K562 (cell line): Measurements from ENCODE around the gene MLX. TPM values are rescaled to one million over a fixed set of nuclear protein-coding genes. Genes with fewer than 3 reads are reported as not detected.
A peak's percentile ranks its signal among the peaks of the same experiment; 100 is the strongest.

Source experiments
- C11orf30 ChIP-seq: fragments of 450-650 bp; IDR thresholded peaks from 2 replicates; pipeline ENCODE4 v1.6.1; 2016; ENCODE audit warnings: low read depth, mild to moderate bottlenecking
- DDX20 ChIP-seq: fragments of 450-650 bp; IDR thresholded peaks from 2 replicates; pipeline ENCODE4 v1.6.1; 2016; ENCODE audit warnings: missing genetic modification characterization, low read depth, mild to moderate bottlenecking, missing compliant biosample characterization, moderate library complexity
- GATA2 ChIP-seq: sonication (generic); formaldehyde crosslinking; IDR thresholded peaks from 2 replicates; pipeline ENCODE4 v1.4.0; 2020; ENCODE audit warnings: mild to moderate bottlenecking, missing genetic modification reagents
- HOXB6 ChIP-seq: fragments of 250-450 bp; sonication (Bioruptor Pico); IDR thresholded peaks from 2 replicates; pipeline ENCODE4 v1.5.1; 2022; ENCODE audit warnings: mild to moderate bottlenecking, borderline replicate concordance
- L3MBTL2 ChIP-seq: fragments of 450-650 bp; IDR thresholded peaks from 2 replicates; pipeline ENCODE4 v1.6.1; 2016; ENCODE audit warnings: mild to moderate bottlenecking, moderate library complexity
- MAFF ChIP-seq: IDR thresholded peaks from 2 replicates; pipeline ENCODE4 v1.6.1; 2012; ENCODE audit warnings: low read length, improper control_type of control experiment
- MIER1 ChIP-seq: fragments of 450-650 bp; IDR thresholded peaks from 2 replicates; pipeline ENCODE4 v1.6.1; 2016; ENCODE audit warnings: antibody characterized with exemption, mild to moderate bottlenecking, low read depth
- NRF1 ChIP-seq, 2 experiments: fragments of 450-650 bp; IDR thresholded peaks in 1 of 2; conservative IDR thresholded peaks in 1 of 2; 2 replicates each; pipeline ENCODE4 v1.6.1; 2014; ENCODE audit warnings: mild to moderate bottlenecking in 2 of 2
- PHF20 ChIP-seq: fragments of 450-650 bp; IDR thresholded peaks from 2 replicates; pipeline ENCODE4 v1.6.1; 2018; ENCODE audit not compliant: partially characterized antibody
- PTTG1 ChIP-seq: fragments of 450-650 bp; IDR thresholded peaks from 2 replicates; pipeline ENCODE4 v1.6.1; 2016; ENCODE audit warnings: low read depth, mild to moderate bottlenecking, missing genetic modification characterization, missing compliant biosample characterization
- SIRT6 ChIP-seq: IDR thresholded peaks from one replicate; pipeline ENCODE4 v1.6.1; 2012; ENCODE audit warnings: low read depth, mild to moderate bottlenecking, control low read depth, inconsistent platforms, low read length, moderate library complexity
- TARDBP ChIP-seq: fragments of 450-650 bp; IDR thresholded peaks from 2 replicates; pipeline ENCODE4 v1.6.1; 2016
- ZNF143 ChIP-seq: sonication (generic); formaldehyde crosslinking; IDR thresholded peaks from 2 replicates; pipeline ENCODE4 v1.9.0; 2022; ENCODE audit warnings: mild to moderate bottlenecking, missing genetic modification reagents
- ZNF175 ChIP-seq: fragments of 200-800 bp; sonication (Bioruptor generic); IDR thresholded peaks from 2 replicates; pipeline ENCODE4 v1.6.1; 2016; ENCODE audit warnings: low read depth, mild to moderate bottlenecking, missing genetic modification characterization, missing compliant biosample characterization
- ZNF274 ChIP-seq: IDR thresholded peaks from 2 replicates; pipeline ENCODE4 v1.6.1; 2011; ENCODE audit warnings: low read depth, mild to moderate bottlenecking, low read length, moderate library complexity, borderline replicate concordance
- ZNF57 ChIP-seq: fragments of 450-650 bp; formaldehyde crosslinking; IDR thresholded peaks from 2 replicates; pipeline ENCODE4 v1.4.0; 2020; ENCODE audit warnings: mild to moderate bottlenecking, moderate library complexity
- ZNF589 ChIP-seq: fragments of 200-800 bp; sonication (Bioruptor generic); IDR thresholded peaks from 2 replicates; pipeline ENCODE4 v1.6.1; 2016; ENCODE audit warnings: low read depth, missing genetic modification characterization, missing compliant biosample characterization
- ZNF699 ChIP-seq: fragments of 250-450 bp; sonication (Bioruptor Pico); IDR thresholded peaks from 2 replicates; pipeline ENCODE4 v1.8.0; 2021; ENCODE audit warnings: mild to moderate bottlenecking, moderate library complexity; ENCODE audit not compliant: insufficient replicate concordance
- ZNF766 ChIP-seq: fragments of 200-800 bp; sonication (Bioruptor generic); conservative IDR thresholded peaks from 2 replicates; pipeline ENCODE4 v1.6.1; 2016; ENCODE audit warnings: missing genetic modification characterization, missing compliant biosample characterization
- polyA plus RNA-seq, 8 experiments: library from polyadenylated mRNA; depleted of rRNA in 4 of 8; stranded (reverse) in 5 of 8; unstranded in 3 of 8; fragments of >200 nt; fragmentation: Nextera tagmentation in 2 of 8; fragmentation: Illumina TruSeq in 1 of 8; extraction: Ambion mirVana in 2 of 8; extraction: Trizol in 1 of 8; gene quantifications; 2 replicates each; pipeline versions ENCODE4 v1.2.1 to v1.2.3, GENCODE V29; 2011 to 2014; ENCODE audit warnings: inconsistent platforms in 1 of 8, missing spikeins in 1 of 8
- total RNA-seq, 7 experiments: library from RNA; depleted of rRNA in 6 of 7; stranded (reverse); fragments of >200 nt in 6 of 7; fragmentation: Illumina TruSeq in 2 of 7; extraction: Trizol in 2 of 7; gene quantifications; 2 replicates each; pipeline versions ENCODE4 v1.2.1 to v1.2.3, GENCODE V29; 2011 to 2021; ENCODE audit warnings: low replicate concordance in 1 of 7
- TF ChIP-seq, protein P1 (sequence below): fragments of 250-450 bp; sonication (Bioruptor Pico); IDR thresholded peaks from 2 replicates; pipeline ENCODE4 v1.4.0; 2020
- TF ChIP-seq, protein P2 (sequence below): fragments of 250-450 bp; sonication (Bioruptor Pico); IDR thresholded peaks from 2 replicates; pipeline ENCODE4 v1.4.0; 2020; ENCODE audit warnings: mild to moderate bottlenecking

The MLX gene
- total and polyA plus RNA-seq, 9 of the 15 experiments (the other 6 are each of a cell fraction or from before 2014, with no cell fraction given): 42.9 to 100 (median 58.9) TPM

DNA sequence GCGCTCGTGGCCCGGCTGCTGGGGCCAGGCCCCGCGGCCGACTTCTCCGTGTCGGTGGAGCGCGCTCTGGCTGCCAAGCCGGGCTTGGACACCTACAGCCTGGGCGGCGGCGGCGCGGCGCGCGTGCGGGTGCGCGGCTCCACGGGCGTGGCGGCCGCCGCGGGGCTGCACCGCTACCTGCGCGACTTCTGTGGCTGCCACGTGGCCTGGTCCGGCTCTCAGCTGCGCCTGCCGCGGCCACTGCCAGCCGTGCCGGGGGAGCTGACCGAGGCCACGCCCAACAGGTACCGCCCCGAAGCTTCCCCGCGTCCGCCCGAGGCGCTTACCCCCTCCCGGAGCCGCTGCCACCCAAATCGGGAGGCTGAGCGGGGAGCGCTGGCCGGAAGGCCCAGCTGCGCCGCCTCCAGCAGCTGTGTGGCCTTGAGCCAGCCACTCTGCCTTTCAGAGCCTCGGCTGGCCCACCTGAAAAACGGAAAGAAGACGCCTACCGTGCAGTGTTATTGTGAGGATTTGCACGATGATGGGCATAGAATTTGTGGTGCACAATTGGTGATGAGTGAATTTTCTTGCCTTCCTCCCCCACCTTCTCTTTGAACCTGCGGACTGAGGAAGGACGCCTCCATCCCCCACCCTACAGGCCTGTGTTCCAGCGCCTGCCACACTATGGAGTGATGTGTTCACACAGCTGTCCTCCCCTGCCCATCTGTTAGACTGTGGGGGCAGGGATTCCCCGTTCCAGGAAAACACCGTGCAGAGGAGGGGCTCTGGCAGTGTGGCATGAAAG lies 30.3 kb upstream of the MLX start (continued):
- TF ChIP-seq, protein P1, sequence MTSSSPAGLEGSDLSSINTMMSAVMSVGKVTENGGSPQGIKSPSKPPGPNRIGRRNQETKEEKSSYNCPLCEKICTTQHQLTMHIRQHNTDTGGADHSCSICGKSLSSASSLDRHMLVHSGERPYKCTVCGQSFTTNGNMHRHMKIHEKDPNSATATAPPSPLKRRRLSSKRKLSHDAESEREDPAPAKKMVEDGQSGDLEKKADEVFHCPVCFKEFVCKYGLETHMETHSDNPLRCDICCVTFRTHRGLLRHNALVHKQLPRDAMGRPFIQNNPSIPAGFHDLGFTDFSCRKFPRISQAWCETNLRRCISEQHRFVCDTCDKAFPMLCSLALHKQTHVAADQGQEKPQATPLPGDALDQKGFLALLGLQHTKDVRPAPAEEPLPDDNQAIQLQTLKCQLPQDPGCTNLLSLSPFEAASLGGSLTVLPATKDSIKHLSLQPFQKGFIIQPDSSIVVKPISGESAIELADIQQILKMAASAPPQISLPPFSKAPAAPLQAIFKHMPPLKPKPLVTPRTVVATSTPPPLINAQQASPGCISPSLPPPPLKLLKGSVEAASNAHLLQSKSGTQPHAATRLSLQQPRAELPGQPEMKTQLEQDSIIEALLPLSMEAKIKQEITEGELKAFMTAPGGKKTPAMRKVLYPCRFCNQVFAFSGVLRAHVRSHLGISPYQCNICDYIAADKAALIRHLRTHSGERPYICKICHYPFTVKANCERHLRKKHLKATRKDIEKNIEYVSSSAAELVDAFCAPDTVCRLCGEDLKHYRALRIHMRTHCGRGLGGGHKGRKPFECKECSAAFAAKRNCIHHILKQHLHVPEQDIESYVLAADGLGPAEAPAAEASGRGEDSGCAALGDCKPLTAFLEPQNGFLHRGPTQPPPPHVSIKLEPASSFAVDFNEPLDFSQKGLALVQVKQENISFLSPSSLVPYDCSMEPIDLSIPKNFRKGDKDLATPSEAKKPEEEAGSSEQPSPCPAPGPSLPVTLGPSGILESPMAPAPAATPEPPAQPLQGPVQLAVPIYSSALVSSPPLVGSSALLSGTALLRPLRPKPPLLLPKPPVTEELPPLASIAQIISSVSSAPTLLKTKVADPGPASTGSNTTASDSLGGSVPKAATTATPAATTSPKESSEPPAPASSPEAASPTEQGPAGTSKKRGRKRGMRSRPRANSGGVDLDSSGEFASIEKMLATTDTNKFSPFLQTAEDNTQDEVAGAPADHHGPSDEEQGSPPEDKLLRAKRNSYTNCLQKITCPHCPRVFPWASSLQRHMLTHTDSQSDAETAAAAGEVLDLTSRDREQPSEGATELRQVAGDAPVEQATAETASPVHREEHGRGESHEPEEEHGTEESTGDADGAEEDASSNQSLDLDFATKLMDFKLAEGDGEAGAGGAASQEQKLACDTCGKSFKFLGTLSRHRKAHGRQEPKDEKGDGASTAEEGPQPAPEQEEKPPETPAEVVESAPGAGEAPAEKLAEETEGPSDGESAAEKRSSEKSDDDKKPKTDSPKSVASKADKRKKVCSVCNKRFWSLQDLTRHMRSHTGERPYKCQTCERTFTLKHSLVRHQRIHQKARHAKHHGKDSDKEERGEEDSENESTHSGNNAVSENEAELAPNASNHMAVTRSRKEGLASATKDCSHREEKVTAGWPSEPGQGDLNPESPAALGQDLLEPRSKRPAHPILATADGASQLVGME (CRISPR knock-in tag): no peak
- TF ChIP-seq GATA2 (CRISPR knock-in tag) (no peak), ZNF699 (no peak), ZNF175 (CRISPR knock-in tag) (no peak), ZNF143 (CRISPR knock-in tag) (no peak), MIER1 (no peak), DDX20 (tag) (no peak), ZNF766 (CRISPR knock-in tag) (no peak), PHF20 (peak; percentile 32), NRF1 (conservative IDR thresholded peaks at IDR 0.05 in 1 of 2, IDR thresholded peaks at IDR 0.05 in 1 of 2) (peak; percentile 81 to 85), ZNF589 (no peak), SIRT6 (no peak), ZNF274 (no peak), MAFF (no peak), C11orf30 (no peak), TARDBP (no peak; the same call in none of the 2 replicates), HOXB6 (CRISPR knock-in tag) (no peak), PTTG1 (tag) (no peak), L3MBTL2 (no peak; the same call in 1 of the 2 replicates), ZNF57 (CRISPR knock-in tag) (no peak)
- TF ChIP-seq, protein P2, sequence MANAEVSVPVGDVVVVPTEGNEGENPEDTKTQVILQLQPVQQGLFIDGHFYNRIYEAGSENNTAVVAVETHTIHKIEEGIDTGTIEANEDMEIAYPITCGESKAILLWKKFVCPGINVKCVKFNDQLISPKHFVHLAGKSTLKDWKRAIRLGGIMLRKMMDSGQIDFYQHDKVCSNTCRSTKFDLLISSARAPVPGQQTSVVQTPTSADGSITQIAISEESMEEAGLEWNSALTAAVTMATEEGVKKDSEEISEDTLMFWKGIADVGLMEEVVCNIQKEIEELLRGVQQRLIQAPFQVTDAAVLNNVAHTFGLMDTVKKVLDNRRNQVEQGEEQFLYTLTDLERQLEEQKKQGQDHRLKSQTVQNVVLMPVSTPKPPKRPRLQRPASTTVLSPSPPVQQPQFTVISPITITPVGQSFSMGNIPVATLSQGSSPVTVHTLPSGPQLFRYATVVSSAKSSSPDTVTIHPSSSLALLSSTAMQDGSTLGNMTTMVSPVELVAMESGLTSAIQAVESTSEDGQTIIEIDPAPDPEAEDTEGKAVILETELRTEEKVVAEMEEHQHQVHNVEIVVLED (CRISPR knock-in tag): no peak
